ENCODE results near the gene ZDHHC6.
"Not testable (repeated sequence)": the region's sequence is repeated elsewhere in the genome, so short reads cannot be mapped to it uniquely, and the experiment has no call there.

The ZDHHC6 gene

GRCh38 chr10:112393827-112394226 is 52.9 kb downstream of the ZDHHC6 start:
- CTCF ChIA-PET = no interaction called here
- no peak for DNase-seq (ENCODE audit: extremely low spot score)
- TF ChIP-seq SP1 (IDR thresholded peaks at IDR 0.05) (no peak), L3MBTL2 (conservative IDR thresholded peaks at IDR 0.05) (no peak), CTBP1 (IDR thresholded peaks at IDR 0.05; ENCODE audit: borderline replicate concordance) (no peak), TARDBP (IDR thresholded peaks at IDR 0.05) (no peak), ZNF384 (IDR thresholded peaks at IDR 0.05) (no peak), PKNOX1 (IDR thresholded peaks at IDR 0.05) (no peak), LEF1 (IDR thresholded peaks at IDR 0.05; ENCODE audit: borderline replicate concordance) (no peak), ELF4 (IDR thresholded peaks at IDR 0.05) (no peak), ARNT (IDR thresholded peaks at IDR 0.05) (no peak), FOXK2 (IDR thresholded peaks at IDR 0.05) (no peak), SUZ12 (IDR thresholded peaks at IDR 0.05) (no peak), FOXM1 (IDR thresholded peaks at IDR 0.05; ENCODE audit: borderline replicate concordance) (no peak), HDGF (IDR thresholded peaks at IDR 0.05; ENCODE audit: borderline replicate concordance) (no peak), NFRKB (IDR thresholded peaks at IDR 0.05) (no peak), FOXA1 (IDR thresholded peaks at IDR 0.05) (no peak), BHLHE40 (IDR thresholded peaks at IDR 0.05; ENCODE audit: borderline replicate concordance) (no peak)
- POLR2A ChIA-PET = no interaction called here

DNA sequence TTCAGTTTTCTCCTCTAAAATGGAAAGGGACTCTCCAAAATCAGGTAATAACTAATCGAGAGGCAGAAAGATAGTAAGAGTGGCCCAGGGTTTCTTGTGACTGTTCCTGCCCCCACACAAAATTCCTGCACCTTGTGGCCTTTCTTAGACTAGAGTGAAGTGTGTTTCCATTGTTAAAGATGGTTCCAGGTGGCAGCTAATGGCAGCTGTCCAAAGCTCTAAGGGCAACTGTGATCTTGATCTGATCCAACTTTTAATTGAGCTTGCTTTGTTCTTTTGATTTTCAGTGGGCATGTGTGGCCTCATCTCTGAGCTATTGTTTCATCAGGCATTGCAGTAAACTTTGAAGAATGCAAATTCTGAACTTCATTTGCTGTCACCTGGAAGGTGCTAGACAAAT is 53.4 kb downstream of the ZDHHC6 start:
- ChIA-PET CTCF (no interaction called here), POLR2A (no interaction called here)
- no peak for DNase-seq (ENCODE audit: extremely low spot score)
- TF ChIP-seq L3MBTL2 (conservative IDR thresholded peaks at IDR 0.05) (no peak), SUZ12 (IDR thresholded peaks at IDR 0.05) (no peak), CTBP1 (IDR thresholded peaks at IDR 0.05; ENCODE audit: borderline replicate concordance) (no peak), BHLHE40 (IDR thresholded peaks at IDR 0.05; ENCODE audit: borderline replicate concordance) (no peak), SP1 (IDR thresholded peaks at IDR 0.05) (no peak), HDGF (IDR thresholded peaks at IDR 0.05; ENCODE audit: borderline replicate concordance) (no peak)

GRCh38 chr10:112390125-112390703 is 56.5 kb downstream of the ZDHHC6 start:
- CTCF ChIA-PET = no interaction called here
- TF ChIP-seq PKNOX1 (IDR thresholded peaks at IDR 0.05) (no peak), CTBP1 (IDR thresholded peaks at IDR 0.05; ENCODE audit: borderline replicate concordance) (no peak), ELF4 (IDR thresholded peaks at IDR 0.05) (no peak), FOXK2 (IDR thresholded peaks at IDR 0.05) (no peak), NFRKB (IDR thresholded peaks at IDR 0.05) (no peak), ARNT (IDR thresholded peaks at IDR 0.05) (no peak), LEF1 (IDR thresholded peaks at IDR 0.05; ENCODE audit: borderline replicate concordance) (no peak), ZNF384 (IDR thresholded peaks at IDR 0.05) (no peak), FOXA1 (IDR thresholded peaks at IDR 0.05) (no peak), TARDBP (IDR thresholded peaks at IDR 0.05) (no peak), SP1 (IDR thresholded peaks at IDR 0.05) (no peak), FOXM1 (IDR thresholded peaks at IDR 0.05; ENCODE audit: borderline replicate concordance) (no peak), BHLHE40 (IDR thresholded peaks at IDR 0.05; ENCODE audit: borderline replicate concordance) (no peak), HDGF (IDR thresholded peaks at IDR 0.05; ENCODE audit: borderline replicate concordance) (no peak)
- no peak for DNase-seq (ENCODE audit: extremely low spot score)
- POLR2A ChIA-PET = no interaction called here

- no peak for DNase-seq (ENCODE audit: extremely low spot score)
- CTCF ChIA-PET = interaction anchor here (0.6 kb wide), 1 partner anchor 1792 kb away, joined by 3 read pairs; no protein-coding TSS in a partner anchor
- TF ChIP-seq FOXK2 (IDR thresholded peaks at IDR 0.05) (no peak), NFRKB (IDR thresholded peaks at IDR 0.05) (no peak), BHLHE40 (IDR thresholded peaks at IDR 0.05; ENCODE audit: borderline replicate concordance) (no peak), TARDBP (IDR thresholded peaks at IDR 0.05) (no peak), SUZ12 (IDR thresholded peaks at IDR 0.05) (no peak), ELF4 (IDR thresholded peaks at IDR 0.05) (no peak), SP1 (IDR thresholded peaks at IDR 0.05) (no peak), ZNF384 (IDR thresholded peaks at IDR 0.05) (no peak), L3MBTL2 (conservative IDR thresholded peaks at IDR 0.05) (no peak), FOXA1 (IDR thresholded peaks at IDR 0.05) (no peak), LEF1 (IDR thresholded peaks at IDR 0.05; ENCODE audit: borderline replicate concordance) (no peak), ARNT (IDR thresholded peaks at IDR 0.05) (no peak), CTBP1 (IDR thresholded peaks at IDR 0.05; ENCODE audit: borderline replicate concordance) (no peak)
- POLR2A ChIA-PET = no interaction called here
These were observed 57.4 kb downstream of the ZDHHC6 start for GRCh38 chr10:112389271-112389822.

DNA sequence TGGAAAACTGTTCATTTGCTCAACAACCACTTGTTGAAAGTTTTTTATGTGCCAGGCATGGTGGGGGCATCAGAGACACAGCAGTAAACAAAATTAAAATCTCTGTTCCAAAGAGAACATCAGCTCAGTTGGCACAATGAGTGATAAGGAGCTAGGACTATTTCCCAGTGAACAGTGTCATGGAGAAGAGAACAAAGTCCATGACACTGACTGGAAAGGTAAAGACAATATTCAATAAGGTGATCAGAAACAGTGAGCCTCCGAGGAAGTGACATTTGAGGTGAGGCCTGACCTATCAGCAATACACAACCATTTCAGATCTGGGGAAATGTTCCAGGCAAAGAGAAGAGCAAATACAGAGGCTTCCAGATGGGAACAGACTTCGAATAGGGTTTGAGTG is 58.2 kb downstream of the ZDHHC6 start:
- ChIA-PET POLR2A (no interaction called here), CTCF (interaction anchor here (0.6 kb wide), 1 partner anchor 1791 kb away, joined by 3 read pairs; no protein-coding TSS in a partner anchor)
- no peak for TF ChIP-seq TARDBP (IDR thresholded peaks at IDR 0.05)
- no peak for TF ChIP-seq FOXK2 (IDR thresholded peaks at IDR 0.05)
- TF ChIP-seq LEF1 (IDR thresholded peaks at IDR 0.05; ENCODE audit: borderline replicate concordance) = no peak
- no peak for TF ChIP-seq SUZ12 (IDR thresholded peaks at IDR 0.05)
- TF ChIP-seq ELF4 (IDR thresholded peaks at IDR 0.05) = no peak
- no peak for TF ChIP-seq ZNF384 (IDR thresholded peaks at IDR 0.05)
- TF ChIP-seq SP1 (IDR thresholded peaks at IDR 0.05) = no peak
- no peak for TF ChIP-seq ARNT (IDR thresholded peaks at IDR 0.05)
- no peak for TF ChIP-seq L3MBTL2 (conservative IDR thresholded peaks at IDR 0.05)
- no peak for TF ChIP-seq FOXA1 (IDR thresholded peaks at IDR 0.05)
- DNase-seq (ENCODE audit: extremely low spot score) = no peak

DNA sequence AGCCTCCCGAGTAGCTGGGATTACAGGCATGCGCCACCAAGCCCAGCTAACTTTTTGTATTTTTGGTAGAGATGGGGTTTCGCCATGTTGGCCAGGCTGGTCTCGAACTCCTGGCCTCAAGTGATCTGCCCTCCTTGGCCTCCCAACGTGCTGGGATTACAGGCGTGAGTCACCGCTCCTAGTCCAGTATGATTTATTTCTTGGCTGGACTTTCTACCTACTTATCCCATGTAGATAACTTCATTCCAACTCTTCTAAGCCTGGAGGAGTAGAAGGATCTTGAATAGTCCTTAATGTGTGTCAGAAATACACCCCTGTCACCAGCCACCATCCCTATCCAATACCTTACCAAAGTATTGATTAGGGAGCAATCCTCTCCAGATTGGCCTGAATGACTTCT is 58.7 kb downstream of the ZDHHC6 start:
- CTCF ChIA-PET = not testable (repeated sequence)

GRCh38 chr10:112385201-112385600 is 61.5 kb downstream of the ZDHHC6 start:
- ChIA-PET POLR2A (no interaction called here), CTCF (no interaction called here)
- no peak for DNase-seq (ENCODE audit: extremely low spot score)
- TF ChIP-seq ZNF384 (IDR thresholded peaks at IDR 0.05) = no peak
- TF ChIP-seq ELF4 (IDR thresholded peaks at IDR 0.05) = no peak
- no peak for TF ChIP-seq SP1 (IDR thresholded peaks at IDR 0.05)
- no peak for TF ChIP-seq SUZ12 (IDR thresholded peaks at IDR 0.05)
- no peak for TF ChIP-seq LEF1 (IDR thresholded peaks at IDR 0.05; ENCODE audit: borderline replicate concordance)
- no peak for TF ChIP-seq FOXM1 (IDR thresholded peaks at IDR 0.05; ENCODE audit: borderline replicate concordance)
- no peak for TF ChIP-seq FOXA1 (IDR thresholded peaks at IDR 0.05)
- no peak for TF ChIP-seq CTBP1 (IDR thresholded peaks at IDR 0.05; ENCODE audit: borderline replicate concordance)

More for the DNA sequence above, 58.7 kb downstream of the ZDHHC6 start:
- POLR2A ChIA-PET; DNase-seq (ENCODE audit: extremely low spot score): not testable (repeated sequence)

Data from HEK293T (cell line).